ENCODE data around the gene MTERF4. TPM values are rescaled to one million over a fixed set of nuclear protein-coding genes. Genes with fewer than 3 reads are reported as not detected.

The MTERF4 gene
- total RNA-seq, 1 donor from 2014 or later: 42.2 TPM

GRCh38 chr2:241142063-241142462 is 40.0 kb upstream of the MTERF4 start:
- Histone ChIP-seq H4K20me1 (ENCODE audit: low read depth) (peaks cover 3% of the 10 kb centered on the region), H3K27me3 (no peaks in the 10 kb centered on the region), H3K4me3 (no peak overlapping the region), H3K36me3 (no peaks in the 10 kb centered on the region), H3K79me2 (ENCODE audit: low read depth) (peaks cover 14% of the 10 kb centered on the region), H3K27ac (no peak overlapping the region), H3K9me3 (ENCODE audit: low read depth) (no peaks in the 10 kb centered on the region), H2AFZ (replicated peaks) (no peak overlapping the region), H3K4me1 (no peaks in the 10 kb centered on the region), H3F3A (ENCODE audit: low read depth) (no peaks in the 10 kb centered on the region), H3K4me2 (no peak overlapping the region), H3K9ac (no peak overlapping the region)
- Mint-ChIP-seq H3K9me3 (no peaks in the 10 kb centered on the region), H3K4me1 (peaks cover 15% of the 10 kb centered on the region), H3K4me3 (no peak overlapping the region), H3K27me3 (ENCODE audit: insufficient read depth, low read depth) (peaks cover 3% of the 10 kb centered on the region), H3K36me3 (peaks cover 4% of the 10 kb centered on the region), H3K27ac (peak overlapping the region; percentile 39)
- no peak for DNase-seq (ENCODE audit: low spot score)
- TF ChIP-seq EZH2phosphoT487 (IDR thresholded peaks at IDR 0.05): no peak
- no peak for TF ChIP-seq CTCF (IDR thresholded peaks at IDR 0.05)
- no peak for TF ChIP-seq EZH2 (IDR thresholded peaks at IDR 0.05)

GRCh38 chr2:241141214-241141770 is 39.2 kb upstream of the MTERF4 start:
- DNase-seq (ENCODE audit: low spot score): no peak
- H3K4me1 ChIP-seq: no peaks in the 10 kb centered on the region
- peaks cover 6% of the 10 kb centered on the region for H3K79me2 ChIP-seq (ENCODE audit: low read depth)
- no peaks in the 10 kb centered on the region for H3K9me3 Mint-ChIP-seq
- H3K9me3 ChIP-seq (ENCODE audit: low read depth): no peaks in the 10 kb centered on the region
- no peak overlapping the region for H3K9ac ChIP-seq
- TF ChIP-seq CTCF (IDR thresholded peaks at IDR 0.05) (no peak), EZH2phosphoT487 (IDR thresholded peaks at IDR 0.05) (no peak), EZH2 (IDR thresholded peaks at IDR 0.05) (no peak)
- peaks cover 15% of the 10 kb centered on the region for H3K4me1 Mint-ChIP-seq
- peaks cover 4% of the 10 kb centered on the region for H3K36me3 Mint-ChIP-seq
- no peak overlapping the region for H3K27ac ChIP-seq
- no peak overlapping the region for H3K4me2 ChIP-seq
- no peaks in the 10 kb centered on the region for H3F3A ChIP-seq (ENCODE audit: low read depth)
- no peak overlapping the region for H3K4me3 Mint-ChIP-seq
- no peak overlapping the region for H3K27ac Mint-ChIP-seq
- H3K27me3 Mint-ChIP-seq (ENCODE audit: insufficient read depth, low read depth): no peaks in the 10 kb centered on the region
- peaks cover 3% of the 10 kb centered on the region for H4K20me1 ChIP-seq (ENCODE audit: low read depth)
- no peak overlapping the region for H2AFZ ChIP-seq (replicated peaks)
- no peaks in the 10 kb centered on the region for H3K27me3 ChIP-seq
- no peak overlapping the region for H3K4me3 ChIP-seq
- H3K36me3 ChIP-seq: no peaks in the 10 kb centered on the region

- TF ChIP-seq EZH2 (IDR thresholded peaks at IDR 0.05) (no peak), EZH2phosphoT487 (IDR thresholded peaks at IDR 0.05) (no peak), CTCF (IDR thresholded peaks at IDR 0.05) (no peak)
Observed at GRCh38 chr2:241140445-241140840, 38.4 kb upstream of the MTERF4 start.

More at GRCh38 chr2:241140445-241140840, 38.4 kb upstream of the MTERF4 start:
- Histone ChIP-seq H3K79me2 (ENCODE audit: low read depth) (no peaks in the 10 kb centered on the region), H4K20me1 (ENCODE audit: low read depth) (peaks cover 3% of the 10 kb centered on the region), H2AFZ (replicated peaks) (no peak overlapping the region), H3K27me3 (no peaks in the 10 kb centered on the region), H3K27ac (no peak overlapping the region), H3F3A (ENCODE audit: low read depth) (no peaks in the 10 kb centered on the region), H3K9me3 (ENCODE audit: low read depth) (no peaks in the 10 kb centered on the region), H3K4me2 (no peak overlapping the region), H3K9ac (no peak overlapping the region), H3K36me3 (no peaks in the 10 kb centered on the region), H3K4me1 (no peaks in the 10 kb centered on the region), H3K4me3 (no peak overlapping the region)
- Mint-ChIP-seq H3K4me3 (no peak overlapping the region), H3K36me3 (peaks cover 4% of the 10 kb centered on the region), H3K9me3 (no peaks in the 10 kb centered on the region), H3K27ac (no peak overlapping the region), H3K27me3 (ENCODE audit: insufficient read depth, low read depth) (no peaks in the 10 kb centered on the region), H3K4me1 (peaks cover 15% of the 10 kb centered on the region)
- no peak for DNase-seq (ENCODE audit: low spot score)

Data from neural progenitor cell (in vitro differentiated cells).